GM23338 (cell line): Measurements from ENCODE around the gene RIPPLY1. TPM values are rescaled to one million over a fixed set of nuclear protein-coding genes. Genes with fewer than 3 reads are reported as not detected.

Experiments used
- ATAC-seq: fragments of 200-7000 bp; cut with Tn5 transposase; 3 replicates; pipeline ENCODE4 v1.9.1; 2020
- DNase-seq: peaks from one replicate; pipeline ENCODE4 v3.0.0-alpha.2; 2015; ENCODE audit warnings: low spot score
- H2AFZ ChIP-seq: fragments of 200-600 bp; sonication (generic); 2 replicates; pipeline ENCODE4 v1.8.0; 2016; ENCODE audit warnings: antibody characterized with exemption, mild to moderate bottlenecking, moderate library complexity
- H3F3A ChIP-seq: fragments of 200-600 bp; sonication (generic); replicated peaks from 2 replicates; pipeline ENCODE4 v1.8.0; 2017; ENCODE audit warnings: antibody characterized with exemption, mixed run types, low read depth
- H3K27ac ChIP-seq: fragments of 200-600 bp; sonication (generic); 2 replicates; pipeline ENCODE4 v1.6.1; 2016; ENCODE audit warnings: low read depth
- H3K27me3 ChIP-seq: fragments of 200-600 bp; sonication (generic); 2 replicates; pipeline ENCODE4 v1.8.0; 2016; ENCODE audit warnings: mild to moderate bottlenecking, mixed run types, moderate library complexity; ENCODE audit not compliant: insufficient read depth
- H3K36me3 ChIP-seq: fragments of 200-600 bp; sonication (generic); 2 replicates; pipeline ENCODE4 v1.8.0; 2016; ENCODE audit warnings: mild to moderate bottlenecking; ENCODE audit not compliant: insufficient read depth
- H3K4me1 ChIP-seq: fragments of 200-600 bp; sonication (generic); 2 replicates; pipeline ENCODE4 v1.8.0; 2016; ENCODE audit warnings: mild to moderate bottlenecking, moderate library complexity; ENCODE audit not compliant: insufficient read depth
- H3K4me2 ChIP-seq: fragments of 200-600 bp; sonication (generic); 2 replicates; pipeline ENCODE4 v1.7.1; 2017; ENCODE audit warnings: mixed run types
- H3K4me3 ChIP-seq: fragments of 200-600 bp; sonication (generic); 2 replicates; pipeline ENCODE4 v1.6.1; 2016; ENCODE audit warnings: mixed run types
- H3K79me2 ChIP-seq: fragments of 200-600 bp; sonication (generic); replicated peaks from 2 replicates; pipeline ENCODE4 v1.8.0; 2017; ENCODE audit warnings: mild to moderate bottlenecking; ENCODE audit not compliant: insufficient read depth
- H3K9me2 ChIP-seq: fragments of 200-600 bp; sonication (generic); 2 replicates; pipeline ENCODE4 v1.8.0; 2017; ENCODE audit not compliant: insufficient read depth
- H4K20me1 ChIP-seq: fragments of 200-600 bp; sonication (generic); replicated peaks from 2 replicates; pipeline ENCODE4 v1.8.0; 2017; ENCODE audit warnings: mild to moderate bottlenecking; ENCODE audit not compliant: insufficient read depth
- H3K27ac Mint-ChIP-seq: 2 replicates; pipeline ENCODE4 v1.8.0; 2020; ENCODE audit warnings: inconsistent platforms, mild to moderate bottlenecking, moderate library complexity, mixed read lengths
- H3K27me3 Mint-ChIP-seq: 3 replicates; pipeline ENCODE4 v1.8.0; 2022; ENCODE audit warnings: low read depth, mild to moderate bottlenecking, moderate library complexity, mixed read lengths, inconsistent platforms; ENCODE audit not compliant: insufficient read depth, poor library complexity
- H3K36me3 Mint-ChIP-seq: 3 replicates; pipeline ENCODE4 v1.8.0; 2021; ENCODE audit warnings: low read depth, mild to moderate bottlenecking, inconsistent platforms, moderate library complexity, mixed read lengths
- H3K4me1 Mint-ChIP-seq: 3 replicates; pipeline ENCODE4 v1.8.0; 2020; ENCODE audit warnings: mild to moderate bottlenecking, inconsistent platforms, mixed read lengths
- H3K4me3 Mint-ChIP-seq: 3 replicates; pipeline ENCODE4 v1.8.0; 2021; ENCODE audit warnings: moderate library complexity, mild to moderate bottlenecking, inconsistent platforms, mixed read lengths
- H3K9me3 Mint-ChIP-seq: 3 replicates; pipeline ENCODE4 v1.8.0; 2020; ENCODE audit warnings: moderate library complexity, mild to moderate bottlenecking, inconsistent platforms, mixed read lengths
- CREB1 ChIP-seq: fragments of 250-450 bp; sonication (Bioruptor Pico); IDR thresholded peaks from 2 replicates; pipeline ENCODE4 v1.5.0; 2020; ENCODE audit warnings: low read depth, mild to moderate bottlenecking, moderate library complexity
- CTCF ChIP-seq, 2 experiments: fragments of 200-600 bp in 1 of 2; sonication (generic) in 1 of 2; conservative IDR thresholded peaks; 2 replicates each; pipeline versions ENCODE4 v1.5.1 to v1.6.1; 2016 to 2017; ENCODE audit warnings: antibody characterized with exemption in 2 of 2, low read depth in 2 of 2, mild to moderate bottlenecking in 2 of 2, moderate library complexity in 1 of 2
- ETS1 ChIP-seq: IDR thresholded peaks from 2 replicates; pipeline ENCODE4 v1.6.1; 2016; ENCODE audit warnings: antibody characterized with exemption
- EZH2 ChIP-seq: fragments of 200-600 bp; sonication (generic); IDR thresholded peaks from one replicate; pipeline ENCODE4 v1.8.0; 2017; ENCODE audit warnings: antibody characterized with exemption, mild to moderate bottlenecking, low read depth; ENCODE audit not compliant: unreplicated experiment
- EZH2phosphoT487 ChIP-seq: fragments of 200-600 bp; sonication (generic); IDR thresholded peaks from one replicate; pipeline ENCODE4 v1.8.1; 2018; ENCODE audit warnings: antibody characterized with exemption; ENCODE audit not compliant: unreplicated experiment
- JUNB ChIP-seq: IDR thresholded peaks from one replicate; pipeline ENCODE4 v1.6.1; 2016; ENCODE audit warnings: antibody characterized with exemption; ENCODE audit not compliant: unreplicated experiment
- NANOG ChIP-seq: IDR thresholded peaks from 2 replicates; pipeline ENCODE4 v1.6.1; 2016; ENCODE audit warnings: antibody characterized with exemption, borderline replicate concordance
- POLR2AphosphoS5 ChIP-seq: IDR thresholded peaks from 2 replicates; pipeline ENCODE4 v1.6.1; 2016; ENCODE audit warnings: antibody characterized with exemption, low read depth
- REST ChIP-seq: IDR thresholded peaks from one replicate; pipeline ENCODE4 v1.6.1; 2018; ENCODE audit warnings: antibody characterized with exemption; ENCODE audit not compliant: unreplicated experiment
- STAT1 ChIP-seq: IDR thresholded peaks from one replicate; pipeline ENCODE4 v1.6.1; 2016; ENCODE audit warnings: antibody characterized with exemption; ENCODE audit not compliant: unreplicated experiment
- ZNF114 ChIP-seq: fragments of 250-450 bp; sonication (Bioruptor Pico); IDR thresholded peaks from 2 replicates; pipeline ENCODE4 v1.5.0; 2020; ENCODE audit warnings: mild to moderate bottlenecking, moderate library complexity
- ZNF331 ChIP-seq: fragments of 250-450 bp; sonication (Bioruptor Pico); IDR thresholded peaks from 2 replicates; pipeline ENCODE4 v1.5.0; 2020; ENCODE audit warnings: low read depth, mild to moderate bottlenecking, moderate library complexity
- ZNF462 ChIP-seq: fragments of 250-450 bp; sonication (Bioruptor Pico); IDR thresholded peaks from 2 replicates; pipeline ENCODE4 v1.5.0; 2020; ENCODE audit warnings: mild to moderate bottlenecking, moderate library complexity
- polyA plus RNA-seq: library from polyadenylated mRNA; unstranded; fragments of >200 nt; fragmentation: Nextera tagmentation; extraction: Ambion mirVana; gene quantifications from 2 replicates; pipeline ENCODE4 v1.2.1, GENCODE V29; 2016
- total RNA-seq: library from RNA; depleted of rRNA; stranded (reverse); fragments of >200 nt; shearing (Covaris generic); gene quantifications from 2 replicates; pipeline ENCODE4 v1.2.3, GENCODE V29; 2014

Gene RIPPLY1
- total and polyA plus RNA-seq, 2 experiments from 2014 or later, result not detected

GRCh38 chrX:106952089-106952488 lies 48.9 kb upstream of the RIPPLY1 start:
- Histone ChIP-seq H3K27me3 (no peaks in the 10 kb centered on the region), H3F3A (no peaks in the 10 kb centered on the region), H3K9me2 (no peaks in the 10 kb centered on the region), H3K36me3 (no peaks in the 10 kb centered on the region), H3K4me1 (no peaks in the 10 kb centered on the region), H3K4me2 (no peak overlapping the region), H3K4me3 (no peak overlapping the region), H2AFZ (no peak overlapping the region), H4K20me1 (no peaks in the 10 kb centered on the region), H3K27ac (no peak overlapping the region), H3K79me2 (no peaks in the 10 kb centered on the region)
- no peaks in the 10 kb centered on the region for H3K27me3 Mint-ChIP-seq
- ATAC-seq (no peak), DNase-seq (no peak)
- no peak overlapping the region for H3K27ac Mint-ChIP-seq
- no peaks in the 10 kb centered on the region for H3K36me3 Mint-ChIP-seq
- H3K9me3 Mint-ChIP-seq, result no peaks in the 10 kb centered on the region
- no peak for TF ChIP-seq CREB1 (CRISPR knock-in tag)
- TF ChIP-seq CTCF (conservative IDR thresholded peaks at IDR 0.05; ENCODE audit: low read depth in 2 of 2), result no peak
- no peak for TF ChIP-seq REST
- TF ChIP-seq ETS1, result no peak
- TF ChIP-seq EZH2phosphoT487, result no peak
- no peak for TF ChIP-seq EZH2
- no peak for TF ChIP-seq ZNF114
- no peak for TF ChIP-seq POLR2AphosphoS5
- TF ChIP-seq ZNF331 (CRISPR knock-in tag), result no peak
- TF ChIP-seq ZNF462 (CRISPR knock-in tag), result no peak
- no peak for TF ChIP-seq NANOG
- TF ChIP-seq JUNB, result no peak
- TF ChIP-seq STAT1, result no peak
- H3K4me1 Mint-ChIP-seq, result no peaks in the 10 kb centered on the region
- no peak overlapping the region for H3K4me3 Mint-ChIP-seq
